Stimulated activated CD4-positive, alpha-beta T cell treated with anti-CD3 and anti-CD28 coated beads, Interleukin-4, amount 100 ng/mL, for 4 hours (primary cell): ENCODE data around the gene COL3A1.

Experiments used
- DNase-seq, 2 experiments: peaks; one replicate each; pipeline ENCODE4 v3.0.0-alpha.2; 2020

COL3A1 gene

DNA sequence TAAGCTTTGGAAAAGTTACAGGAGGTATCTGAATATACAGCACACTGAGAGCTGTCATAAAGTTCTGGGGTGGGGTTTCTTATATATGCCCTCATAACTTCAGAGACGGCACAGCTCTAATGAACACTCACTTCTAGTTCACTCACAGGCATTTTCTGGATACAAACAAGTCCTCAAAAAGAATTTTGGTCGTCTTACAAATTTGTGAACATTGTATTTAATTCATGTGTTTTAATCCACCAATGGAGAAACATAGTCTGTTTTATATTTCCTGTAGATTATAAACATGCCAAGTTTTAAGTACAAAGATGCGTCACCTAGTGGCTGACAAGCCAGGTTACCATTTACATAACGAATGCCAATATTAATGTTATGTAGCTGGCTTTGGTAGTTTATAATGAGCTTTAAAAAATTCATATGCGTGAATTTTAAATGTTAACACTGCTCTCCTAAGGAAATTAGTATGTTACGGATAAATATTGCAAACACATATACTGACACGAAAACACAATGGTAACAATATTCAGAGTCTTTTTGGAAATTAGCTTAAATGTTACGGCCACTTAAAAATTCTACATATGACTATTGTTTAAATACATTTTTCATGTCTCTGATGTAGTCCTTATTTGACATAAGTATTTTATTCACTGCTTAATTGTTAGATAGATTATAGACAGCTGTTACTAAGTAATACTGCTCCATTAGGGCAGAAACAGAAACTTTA, 2.5 kb downstream of the COL3A1 start:
- no peak for DNase-seq

DNA sequence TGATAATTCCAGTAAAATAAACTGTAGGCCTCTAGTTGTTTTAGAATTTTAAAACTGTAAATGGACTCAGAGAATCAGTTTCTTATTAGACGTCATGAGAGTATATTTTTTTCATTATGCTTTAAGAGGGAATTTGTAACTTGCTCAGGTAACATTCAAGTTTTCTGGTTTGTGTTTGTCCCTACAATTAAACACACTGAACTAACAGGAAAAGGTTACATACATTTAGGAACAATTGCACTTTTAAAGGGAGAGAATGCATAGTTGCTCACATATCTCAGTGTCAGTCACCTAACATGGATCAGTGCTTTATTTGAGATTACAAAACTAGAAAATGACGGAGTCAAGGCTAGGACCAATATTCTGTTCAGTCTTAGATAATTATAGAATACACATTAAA, 3.1 kb downstream of the COL3A1 start:
- no peak for DNase-seq

DNA sequence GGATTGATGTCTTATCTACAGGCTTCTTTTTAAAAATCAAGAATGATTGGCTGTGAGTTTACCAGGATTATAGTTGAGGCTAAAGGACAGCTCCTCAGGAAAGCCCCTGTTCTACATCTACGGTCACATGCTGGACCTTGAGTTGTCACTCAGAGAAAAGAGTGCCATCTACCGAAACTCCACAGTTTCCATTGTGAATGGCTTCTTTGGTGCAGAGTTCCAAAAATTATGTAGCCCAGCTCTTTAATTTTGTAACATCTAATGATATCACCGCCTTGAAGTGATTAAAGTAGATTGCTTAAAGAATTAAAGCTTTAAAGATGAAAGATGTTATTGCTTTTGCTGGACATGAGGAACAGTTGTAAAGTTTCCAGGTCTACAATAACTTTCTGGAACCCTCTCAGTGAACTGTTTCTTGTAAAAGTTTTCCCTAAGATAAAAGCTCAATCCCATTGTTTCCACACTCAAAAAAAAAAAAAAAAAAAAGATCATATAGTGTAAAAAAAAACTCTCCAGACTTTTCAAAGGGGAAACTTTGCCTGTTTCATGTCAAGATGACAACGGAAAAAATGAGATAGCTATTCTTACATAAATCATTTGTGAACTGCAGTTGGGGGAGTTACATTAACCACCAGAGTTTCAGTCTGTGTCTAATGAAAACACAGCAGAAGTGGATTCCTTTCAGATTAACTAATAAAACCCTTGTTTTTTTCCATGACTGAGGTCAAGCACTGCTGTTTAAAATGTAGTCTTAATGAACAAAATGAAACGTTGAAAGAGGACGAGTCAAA, 4.3 kb downstream of the COL3A1 start:
- DNase-seq = no peak

DNA sequence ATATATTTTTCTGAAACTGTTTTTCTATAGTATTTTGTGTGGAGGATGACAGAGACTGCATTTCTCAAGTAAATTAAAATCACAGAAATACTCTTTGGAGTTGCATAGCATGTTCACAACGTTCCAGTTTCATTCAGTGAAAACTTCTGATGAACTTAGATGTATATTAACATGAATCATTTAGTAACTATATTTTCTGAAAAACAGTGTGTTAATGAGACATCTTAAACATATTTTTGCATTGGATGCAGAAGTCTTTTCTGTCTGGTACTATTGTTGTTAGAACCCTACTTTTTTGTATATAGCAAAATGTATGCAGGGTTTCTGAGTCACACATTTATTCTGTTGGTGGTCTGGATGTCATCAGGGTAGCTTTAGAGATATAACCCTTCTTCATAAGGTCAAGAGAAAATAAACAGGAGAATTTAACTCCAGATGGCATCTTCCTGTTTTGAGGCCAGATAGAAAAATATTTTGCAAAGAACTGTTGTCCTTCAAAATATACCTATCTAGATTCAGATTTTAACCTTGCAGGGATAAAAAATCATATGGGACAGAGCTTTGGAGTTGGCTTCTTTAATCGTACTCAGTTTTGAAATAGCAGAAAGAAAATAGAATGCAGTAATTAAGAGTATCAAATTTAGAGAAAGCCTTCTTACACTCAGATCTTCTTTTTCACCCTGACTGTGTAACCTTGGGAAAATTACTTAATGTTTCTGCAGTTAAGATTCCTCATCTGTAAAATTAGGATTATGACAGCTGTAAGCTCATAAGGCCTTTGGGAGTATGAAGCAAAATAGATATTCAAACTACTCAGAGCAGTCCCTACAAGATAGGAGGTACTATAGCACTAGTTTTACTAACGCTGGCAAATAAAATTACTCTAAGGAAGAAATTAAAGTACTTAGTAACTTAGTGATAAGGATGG, 5.3 kb downstream of the COL3A1 start:
- DNase-seq = no peak

DNA sequence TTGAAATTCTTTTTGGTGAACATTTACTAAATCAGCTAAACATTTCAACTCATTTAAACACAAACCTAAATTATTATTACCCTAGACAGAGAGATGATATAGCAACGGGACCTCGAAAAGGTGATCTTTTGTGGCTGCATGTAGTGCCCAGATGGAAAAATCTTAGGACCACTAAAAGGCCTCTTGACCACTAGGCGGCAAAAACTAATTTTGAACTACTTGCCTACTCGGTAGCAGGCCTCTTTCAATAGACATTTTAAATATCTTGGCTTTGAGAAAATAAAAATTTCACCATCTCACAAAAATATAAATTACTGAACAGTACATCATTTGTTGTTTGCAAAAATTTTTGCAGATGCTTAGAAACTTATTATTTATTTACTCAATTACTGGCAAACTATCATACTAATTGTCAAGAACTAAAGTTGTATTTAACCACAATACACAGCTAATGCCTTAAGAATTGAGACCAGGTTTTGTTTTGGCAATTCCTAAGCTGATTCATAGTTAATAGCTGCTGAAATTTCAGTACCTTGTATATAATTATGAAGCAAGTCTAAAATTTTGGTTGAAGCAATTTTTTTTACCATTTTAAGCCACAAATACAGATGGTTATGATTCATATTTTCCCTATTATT, 9.4 kb downstream of the COL3A1 start:
- DNase-seq = no peak

DNA sequence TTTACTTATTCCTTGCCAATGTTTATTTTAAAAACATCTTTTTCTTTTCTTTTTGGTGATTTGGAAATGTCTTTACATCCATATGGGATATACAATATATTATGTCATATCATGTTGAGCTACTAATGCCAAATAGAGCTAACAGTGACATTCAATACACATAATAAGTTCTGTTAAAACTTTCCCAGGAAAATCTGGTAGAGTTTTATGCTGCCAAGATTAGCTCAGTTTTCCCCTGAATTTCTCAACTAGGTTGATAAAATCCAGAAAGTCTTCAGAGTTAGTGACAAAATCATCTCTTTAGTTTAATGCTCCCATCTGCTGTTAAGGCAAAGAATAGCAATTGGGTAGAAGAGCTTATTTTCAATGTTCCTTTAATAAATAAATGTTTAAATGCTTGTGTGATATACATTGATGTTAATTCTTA, 9.9 kb downstream of the COL3A1 start:
- no peak for DNase-seq

DNA sequence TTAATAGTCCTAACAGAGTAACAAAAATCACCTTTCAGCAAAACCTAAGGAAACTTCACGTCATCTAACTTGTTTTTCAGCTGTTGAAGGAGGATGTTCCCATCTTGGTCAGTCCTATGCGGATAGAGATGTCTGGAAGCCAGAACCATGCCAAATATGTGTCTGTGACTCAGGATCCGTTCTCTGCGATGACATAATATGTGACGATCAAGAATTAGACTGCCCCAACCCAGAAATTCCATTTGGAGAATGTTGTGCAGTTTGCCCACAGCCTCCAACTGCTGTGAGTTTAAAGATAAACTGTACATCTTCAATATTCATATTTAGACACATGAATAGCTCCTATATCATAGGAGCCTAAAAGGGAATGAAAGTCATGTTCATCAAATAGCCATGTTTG, 10.5 kb downstream of the COL3A1 start:
- no peak for DNase-seq

DNA sequence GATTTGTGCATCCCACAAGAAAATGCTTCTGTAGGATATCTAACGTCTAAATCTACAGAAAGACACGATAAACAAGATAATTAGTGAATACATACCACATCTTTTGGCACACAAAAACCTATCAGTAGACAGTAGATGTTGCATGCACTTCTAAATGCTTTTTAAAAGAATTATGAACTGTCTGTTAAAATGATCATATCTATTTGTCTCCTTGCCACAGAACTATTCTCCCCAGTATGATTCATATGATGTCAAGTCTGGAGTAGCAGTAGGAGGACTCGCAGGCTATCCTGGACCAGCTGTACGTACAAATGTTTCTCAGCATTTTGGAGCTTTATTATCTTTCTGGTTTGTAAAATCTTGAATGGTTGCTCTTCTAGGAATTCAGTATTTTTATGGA, 12.7 kb downstream of the COL3A1 start:
- DNase-seq = no peak

DNA sequence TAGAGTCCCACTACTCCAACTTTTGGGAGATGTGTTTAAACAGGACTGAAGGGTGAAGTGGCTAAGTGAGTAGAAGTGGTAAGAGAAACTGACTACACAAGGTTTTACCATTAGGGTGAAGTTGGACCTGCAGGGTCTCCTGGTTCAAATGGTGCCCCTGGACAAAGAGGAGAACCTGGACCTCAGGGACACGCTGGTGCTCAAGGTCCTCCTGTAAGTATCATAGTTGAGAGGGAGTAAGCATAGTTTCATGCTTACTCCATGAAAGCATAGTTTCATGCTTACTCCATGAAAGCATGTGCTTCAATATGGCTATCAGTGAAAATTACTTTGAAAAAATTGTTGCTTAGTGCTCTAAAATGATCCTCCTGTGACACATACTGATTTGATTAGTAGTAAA, 19.1 kb downstream of the COL3A1 start:
- no peak for DNase-seq

DNA sequence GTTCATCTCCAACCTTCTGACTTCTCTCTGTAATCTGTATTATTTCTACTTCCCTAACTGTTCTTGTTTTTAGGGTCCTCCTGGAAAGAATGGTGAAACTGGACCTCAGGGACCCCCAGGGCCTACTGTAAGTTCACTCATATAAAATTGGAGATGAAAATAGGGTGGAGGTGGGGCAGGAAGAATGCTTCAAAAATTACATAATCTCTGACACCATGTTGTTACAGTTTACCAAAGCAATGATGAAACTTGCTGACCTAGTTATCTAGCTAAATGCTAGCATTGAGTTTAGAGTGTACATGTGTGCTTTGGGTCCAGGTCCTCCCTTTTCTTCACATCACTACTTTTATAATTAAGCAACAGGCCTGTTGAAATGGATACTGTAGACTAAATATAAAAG, 23.1 kb downstream of the COL3A1 start:
- no peak for DNase-seq

DNA sequence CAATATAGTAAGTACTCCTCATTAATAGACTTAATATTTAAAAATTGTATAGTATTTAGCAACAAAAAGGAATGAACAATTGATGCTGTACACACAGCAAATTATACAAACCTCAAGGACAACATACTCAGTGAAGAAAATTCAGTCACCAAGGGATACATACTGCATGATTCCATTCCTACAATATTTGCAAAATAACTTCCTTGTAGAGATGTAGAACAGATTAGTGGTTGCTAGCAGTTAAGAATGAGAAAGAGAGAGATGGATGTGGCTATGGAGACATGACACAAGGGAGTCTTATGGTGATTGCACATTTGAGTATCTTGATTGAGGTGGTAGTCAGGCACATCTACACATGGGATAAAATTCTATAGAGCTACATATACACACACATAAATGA, 26.0 kb downstream of the COL3A1 start:
- no peak for DNase-seq

DNA sequence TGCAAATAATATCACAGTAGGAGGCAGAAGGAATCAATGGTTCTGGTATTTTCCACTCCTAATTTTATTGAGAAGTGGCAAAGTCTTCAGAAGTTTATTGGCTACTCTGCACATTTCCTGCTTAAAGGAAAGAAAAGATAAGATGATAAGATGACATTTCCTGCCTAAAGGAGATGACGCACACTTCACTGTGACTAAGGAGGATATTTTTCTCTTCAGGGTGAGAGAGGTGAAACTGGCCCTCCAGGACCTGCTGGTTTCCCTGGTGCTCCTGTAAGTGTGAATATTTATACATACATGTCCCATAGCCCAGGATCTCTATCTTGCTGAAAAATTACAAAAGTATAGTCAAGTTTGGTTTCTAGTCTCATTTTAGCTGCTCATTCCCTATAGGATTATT, 27.9 kb downstream of the COL3A1 start:
- no peak for DNase-seq

DNA sequence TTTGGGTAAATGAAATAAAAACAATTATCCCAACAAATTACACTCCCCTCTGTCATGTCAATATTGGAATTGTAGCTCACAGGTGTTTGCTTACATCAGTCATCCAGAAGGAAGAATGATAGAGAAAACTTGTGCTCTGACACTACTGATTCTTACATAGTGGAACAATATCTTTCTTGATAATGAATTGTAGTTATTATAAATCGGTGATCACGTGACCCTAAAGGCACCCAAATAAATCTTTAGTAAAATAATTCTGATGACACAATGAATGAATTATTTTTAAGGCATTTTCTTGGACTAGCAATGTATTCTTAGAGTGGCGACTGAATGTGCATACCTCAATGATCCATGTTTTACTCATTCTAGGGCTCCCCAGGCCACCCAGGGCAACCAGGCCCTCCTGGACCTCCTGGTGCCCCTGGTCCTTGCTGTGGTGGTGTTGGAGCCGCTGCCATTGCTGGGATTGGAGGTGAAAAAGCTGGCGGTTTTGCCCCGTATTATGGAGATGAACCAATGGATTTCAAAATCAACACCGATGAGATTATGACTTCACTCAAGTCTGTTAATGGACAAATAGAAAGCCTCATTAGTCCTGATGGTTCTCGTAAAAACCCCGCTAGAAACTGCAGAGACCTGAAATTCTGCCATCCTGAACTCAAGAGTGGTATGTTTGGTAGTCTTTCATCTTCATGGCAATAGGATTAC, 34.5 kb downstream of the COL3A1 start:
- DNase-seq = no peak

DNA sequence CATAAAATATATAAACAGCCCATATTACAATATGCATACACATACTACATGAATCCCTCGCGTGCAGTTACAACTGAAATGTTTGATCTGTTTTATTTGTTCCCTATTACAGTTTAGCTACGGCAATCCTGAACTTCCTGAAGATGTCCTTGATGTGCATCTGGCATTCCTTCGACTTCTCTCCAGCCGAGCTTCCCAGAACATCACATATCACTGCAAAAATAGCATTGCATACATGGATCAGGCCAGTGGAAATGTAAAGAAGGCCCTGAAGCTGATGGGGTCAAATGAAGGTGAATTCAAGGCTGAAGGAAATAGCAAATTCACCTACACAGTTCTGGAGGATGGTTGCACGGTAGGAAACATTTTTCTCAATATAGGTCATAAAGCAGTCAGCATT, 36.4 kb downstream of the COL3A1 start:
- no peak for DNase-seq

DNA sequence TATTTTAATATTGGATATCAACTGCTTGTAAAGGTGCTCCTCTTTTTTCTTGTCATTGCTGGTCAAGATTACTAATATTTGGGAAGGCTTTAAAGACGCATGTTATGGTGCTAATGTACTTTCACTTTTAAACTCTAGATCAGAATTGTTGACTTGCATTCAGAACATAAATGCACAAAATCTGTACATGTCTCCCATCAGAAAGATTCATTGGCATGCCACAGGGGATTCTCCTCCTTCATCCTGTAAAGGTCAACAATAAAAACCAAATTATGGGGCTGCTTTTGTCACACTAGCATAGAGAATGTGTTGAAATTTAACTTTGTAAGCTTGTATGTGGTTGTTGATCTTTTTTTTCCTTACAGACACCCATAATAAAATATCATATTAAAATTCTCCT, 38.2 kb downstream of the COL3A1 start:
- no peak for DNase-seq

DNA sequence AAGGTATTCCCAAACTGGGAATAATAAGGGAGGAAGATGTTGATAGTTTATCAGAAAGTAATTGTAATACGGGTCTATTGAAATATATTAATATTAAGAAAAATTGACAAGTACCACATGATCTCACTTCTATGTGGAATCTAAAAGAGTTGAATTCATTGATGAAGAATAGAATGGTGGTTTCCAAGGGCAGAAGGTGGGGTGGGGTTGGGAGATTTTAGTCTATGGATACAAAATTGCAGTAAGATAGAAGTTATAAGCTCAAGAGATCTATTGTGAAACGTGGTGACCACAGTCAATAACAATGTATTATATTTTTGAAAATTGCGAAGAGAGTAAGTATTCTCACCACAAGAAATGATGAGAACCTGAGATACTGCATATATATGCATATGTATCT, 38.9 kb downstream of the COL3A1 start:
- no peak for DNase-seq

DNA sequence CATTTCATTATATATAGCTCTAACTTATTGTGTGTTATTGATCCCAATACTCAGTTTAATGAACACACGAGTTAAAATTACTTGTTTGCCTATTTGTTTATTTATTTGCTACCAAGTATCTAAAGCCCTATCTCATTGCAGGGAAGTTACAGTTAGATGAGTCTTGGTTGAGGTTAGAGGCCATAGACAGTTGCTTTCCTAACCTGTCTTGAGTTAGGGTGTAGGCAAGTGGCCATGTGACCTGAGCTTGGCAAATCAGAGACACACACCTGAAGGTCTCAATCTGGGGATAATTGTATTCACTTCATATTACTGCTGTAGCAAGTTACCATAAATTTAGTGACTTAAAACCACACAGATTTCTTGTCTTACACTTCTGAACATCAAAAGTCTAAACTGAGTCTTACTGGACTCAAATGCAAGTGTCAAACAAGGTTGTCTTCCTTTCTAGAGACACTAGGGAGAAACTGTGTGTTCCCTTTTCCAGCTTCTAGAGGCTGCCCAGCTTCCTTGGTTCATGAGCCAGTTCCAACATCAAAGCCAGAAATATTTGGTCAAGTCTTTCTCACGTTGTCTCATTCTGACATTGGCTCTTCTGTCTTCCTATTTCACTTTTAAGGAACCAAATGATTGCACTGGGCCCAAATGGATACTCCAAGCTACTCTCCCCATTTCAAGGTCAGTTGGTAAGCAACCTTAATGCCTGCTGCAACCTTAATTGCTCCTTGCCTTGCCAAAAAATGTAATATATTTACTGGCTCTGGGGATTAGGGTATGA, 39.7 kb downstream of the COL3A1 start:
- no peak for DNase-seq

DNA sequence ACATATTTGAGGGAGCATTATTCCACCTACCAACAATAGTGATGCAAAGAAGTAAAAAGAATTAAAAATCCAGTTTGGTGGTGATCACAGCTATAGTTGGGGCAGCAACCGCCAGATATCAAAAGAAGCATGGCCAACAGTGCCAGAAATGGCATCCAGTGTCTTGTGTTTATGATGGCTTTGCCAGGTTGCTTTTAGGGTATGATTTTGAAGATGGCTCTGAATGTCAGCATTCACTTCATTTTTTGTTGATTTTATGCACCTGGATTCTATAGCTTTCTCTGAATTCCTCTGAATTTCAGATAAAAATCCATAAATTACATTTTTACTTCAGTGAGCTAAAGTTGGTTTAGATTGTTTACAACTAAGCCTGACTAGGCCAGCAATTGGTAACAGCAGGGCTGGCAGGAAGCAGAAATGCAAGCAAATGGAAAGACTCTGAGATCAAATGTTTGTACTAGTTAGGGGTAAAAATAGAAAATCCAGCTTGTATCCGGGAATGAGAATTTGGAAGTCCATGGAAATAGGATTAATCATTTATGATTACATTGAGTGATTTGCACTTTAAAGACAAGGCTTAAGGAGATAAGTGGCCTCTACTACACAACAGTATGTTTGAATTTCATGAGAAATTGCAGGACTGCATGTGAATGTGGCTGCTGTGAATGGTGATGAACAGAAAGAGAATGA, 40.4 kb downstream of the COL3A1 start:
- no peak for DNase-seq

DNA sequence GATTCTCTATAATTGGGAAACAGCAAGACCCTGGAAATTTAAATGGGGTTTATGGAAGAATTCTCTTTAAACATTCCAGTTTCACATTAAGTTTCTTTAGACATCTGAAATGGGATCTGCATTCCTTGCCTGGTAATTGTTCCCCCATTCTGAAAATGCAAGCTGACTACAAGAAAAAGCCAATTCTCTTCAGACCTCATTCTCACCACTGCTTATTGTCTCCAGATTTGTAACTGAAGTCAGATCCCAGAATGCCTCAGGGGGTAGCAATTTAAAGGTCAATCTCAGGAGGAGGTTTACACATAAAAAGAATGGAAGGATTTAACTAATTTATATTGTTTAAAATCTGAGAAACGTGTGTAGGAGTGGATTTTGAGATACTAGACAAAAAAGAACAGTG, 41.2 kb downstream of the COL3A1 start:
- DNase-seq = no peak

DNA sequence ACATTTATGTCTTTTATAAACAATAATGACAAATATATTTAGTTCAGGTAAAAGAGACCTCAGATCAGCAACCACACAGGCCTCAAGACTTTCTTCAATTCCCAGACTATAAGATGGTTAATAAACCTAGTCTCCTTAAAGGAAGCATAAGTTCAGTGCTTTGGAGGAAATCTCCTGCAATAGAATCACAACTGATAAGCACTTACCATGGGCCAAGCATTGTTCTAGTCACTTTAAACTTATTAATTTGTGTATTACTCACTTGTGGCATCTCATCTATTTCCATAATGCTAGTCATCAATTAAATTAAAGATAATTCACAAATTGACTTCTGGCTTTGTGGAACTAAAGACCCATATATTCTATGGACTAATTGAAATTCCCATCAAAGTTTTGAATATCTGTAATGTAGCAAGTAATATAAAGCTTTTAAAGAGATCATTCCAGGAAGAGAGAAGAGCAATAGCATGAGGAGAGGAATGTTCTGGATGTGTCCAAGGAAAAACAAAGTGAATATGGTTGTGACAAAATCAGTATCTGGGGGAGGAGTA, 42.2 kb downstream of the COL3A1 start:
- no peak for DNase-seq

DNA sequence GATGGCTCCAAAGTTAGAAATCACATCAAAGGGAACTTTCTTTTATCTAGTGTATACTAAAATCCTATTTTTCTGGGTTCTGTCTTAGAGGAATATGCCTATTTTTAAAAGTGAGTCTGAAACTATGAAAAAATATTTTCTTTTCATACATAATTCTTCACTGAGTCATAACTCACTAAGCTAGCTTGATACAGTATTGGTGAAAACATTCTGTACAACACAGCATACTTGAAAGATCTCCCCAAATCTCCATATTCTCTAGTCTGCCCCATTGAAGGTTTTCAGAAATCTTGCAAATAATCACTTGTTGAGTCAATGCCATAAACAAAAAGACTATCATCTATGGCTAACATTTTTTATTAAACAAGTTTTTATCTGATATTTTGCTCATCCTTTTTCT, 44.5 kb downstream of the COL3A1 start:
- no peak for DNase-seq
